Right kidney (tissue), 1 donor: ENCODE results near the gene MCU.
"Not testable (repeated sequence)": the region's sequence is repeated elsewhere in the genome, so short reads cannot be mapped to it uniquely, and the experiment has no call there.

Experiments used
- DNase-seq: peaks from one replicate; pipeline ENCODE4 v3.0.0-alpha.2; 2016

MCU gene

DNA sequence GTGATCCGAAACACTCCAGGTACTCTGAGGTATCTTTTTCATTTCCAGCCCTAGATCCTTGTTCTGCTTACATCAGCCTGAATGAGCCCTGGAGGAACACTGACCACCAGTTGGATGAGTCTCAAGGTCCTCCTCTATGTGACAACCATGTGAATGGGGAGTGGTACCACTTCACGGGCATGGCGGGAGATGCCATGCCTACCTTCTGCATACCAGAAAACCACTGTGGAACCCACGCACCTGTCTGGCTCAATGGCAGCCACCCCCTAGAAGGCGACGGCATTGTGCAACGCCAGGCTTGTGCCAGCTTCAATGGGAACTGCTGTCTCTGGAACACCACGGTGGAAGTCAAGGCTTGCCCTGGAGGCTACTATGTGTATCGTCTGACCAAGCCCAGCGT is 206.7 kb downstream of the MCU start:
- no peak for DNase-seq

DNA sequence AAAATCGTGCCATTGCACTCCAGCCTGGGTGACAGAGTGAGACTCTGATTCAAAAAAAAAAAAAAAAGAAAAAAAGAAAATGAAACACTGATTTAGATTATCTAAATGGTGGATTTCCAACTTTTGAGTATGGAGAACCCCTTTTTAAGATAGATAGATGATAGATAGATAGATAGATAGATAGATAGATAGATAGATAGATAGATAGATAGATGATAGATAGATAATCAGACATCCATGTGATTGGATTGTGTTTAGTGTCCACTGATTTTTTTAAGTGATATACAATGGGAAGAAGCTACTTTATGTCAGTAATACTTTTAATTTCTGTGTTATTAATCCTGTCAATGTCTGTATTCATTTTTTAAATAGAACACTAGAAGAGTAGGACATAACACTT is 207.6 kb downstream of the MCU start:
- no peak for DNase-seq

DNA sequence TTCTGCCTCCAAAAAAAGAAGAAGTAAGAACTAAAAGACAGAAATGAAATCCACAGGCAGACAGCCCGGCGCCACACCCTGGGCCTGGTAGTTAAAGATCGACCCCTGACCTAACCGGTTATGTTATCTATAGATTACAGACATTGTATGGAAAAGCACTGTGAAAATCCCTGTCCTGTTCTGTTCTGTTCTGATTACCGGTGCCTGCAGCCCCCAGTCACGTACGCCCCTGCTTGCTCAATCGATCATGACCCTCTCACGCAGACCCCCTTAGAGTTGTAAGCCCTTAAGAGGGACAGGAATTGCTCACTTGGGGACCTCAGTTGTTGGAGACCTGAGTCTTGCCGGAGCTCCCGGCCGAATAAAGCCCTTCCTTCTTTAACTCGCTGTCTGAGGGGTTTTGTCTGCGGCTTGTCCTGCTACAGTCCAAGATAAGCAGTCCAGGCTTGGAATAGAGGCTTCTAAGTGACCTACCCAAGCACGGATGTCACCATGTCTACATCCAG is 212.1 kb downstream of the MCU start:
- DNase-seq = not testable (repeated sequence)

DNA sequence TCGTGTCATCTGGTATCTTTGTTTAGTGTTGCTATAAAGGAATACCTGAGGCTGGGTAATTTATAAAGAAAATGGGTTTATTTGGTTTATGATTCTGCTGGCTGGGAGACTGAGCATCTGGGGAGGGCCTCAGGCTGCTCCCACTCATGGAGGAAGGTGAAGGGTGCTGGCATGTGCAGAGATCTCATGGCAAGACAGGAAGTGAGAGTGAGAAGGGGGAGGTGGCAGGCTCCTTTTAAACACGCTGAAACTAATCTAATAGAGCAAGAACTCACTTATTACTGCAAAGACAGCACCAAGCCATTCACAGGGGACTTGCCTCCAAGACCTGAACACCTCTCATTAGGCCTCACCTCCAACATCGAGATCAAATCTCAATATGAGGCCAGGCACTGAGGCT is 212.9 kb downstream of the MCU start:
- DNase-seq = no peak

DNA sequence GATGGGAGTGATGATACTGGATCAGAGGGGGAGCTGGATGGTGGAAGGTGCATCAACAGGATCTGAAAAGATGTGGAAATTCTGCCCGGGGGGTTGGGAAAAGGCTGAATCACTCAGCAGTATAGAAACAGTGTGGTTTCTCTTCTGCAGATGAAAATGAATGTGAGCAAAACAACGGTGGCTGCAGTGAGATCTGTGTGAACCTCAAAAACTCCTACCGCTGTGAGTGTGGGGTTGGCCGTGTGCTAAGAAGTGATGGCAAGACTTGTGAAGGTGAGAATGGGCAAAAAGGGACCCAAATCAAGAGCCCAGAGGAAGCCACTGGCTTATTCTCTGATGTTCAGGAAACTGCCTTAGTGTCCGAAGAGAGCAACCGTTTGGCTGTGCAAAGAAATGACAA is 214.5 kb downstream of the MCU start:
- no peak for DNase-seq

DNA sequence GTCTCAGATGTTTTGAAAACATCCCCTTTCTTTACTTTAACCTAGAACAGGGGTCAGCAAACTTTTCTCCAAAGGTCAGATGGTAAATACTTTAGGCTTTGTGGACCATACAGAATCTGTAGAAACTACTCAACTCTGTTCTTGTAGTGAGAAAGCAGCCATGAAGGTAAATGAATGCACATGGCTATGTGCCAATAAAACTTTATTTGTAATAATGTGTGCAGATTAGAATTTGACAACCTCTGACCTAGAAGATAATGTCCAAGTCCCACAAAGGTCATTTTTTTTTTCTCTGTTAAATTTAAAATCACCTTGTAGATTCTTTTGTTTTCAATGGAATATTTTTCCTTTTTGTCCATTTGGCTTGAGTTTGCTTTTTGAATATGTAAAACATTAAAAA is 218.8 kb downstream of the MCU start:
- no peak for DNase-seq

DNA sequence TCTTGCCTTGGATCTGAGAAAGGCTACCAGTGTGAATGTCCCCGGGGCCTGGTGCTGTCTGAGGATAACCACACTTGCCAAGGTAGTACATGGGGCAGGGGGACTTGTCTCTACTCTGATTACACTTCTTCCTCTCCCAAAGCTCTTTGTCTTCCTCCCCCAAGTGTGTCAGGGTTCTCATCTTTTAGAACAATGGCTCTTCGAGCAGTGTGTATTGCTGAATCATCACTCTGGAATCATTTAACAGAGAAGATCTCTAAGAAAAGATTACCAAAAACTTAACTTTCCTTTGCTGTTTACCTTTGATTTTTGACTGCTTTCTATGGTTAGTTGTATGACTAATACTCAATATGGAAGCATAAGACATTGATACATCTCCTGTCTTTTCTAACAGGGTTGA is 219.8 kb downstream of the MCU start:
- DNase-seq = no peak

DNA sequence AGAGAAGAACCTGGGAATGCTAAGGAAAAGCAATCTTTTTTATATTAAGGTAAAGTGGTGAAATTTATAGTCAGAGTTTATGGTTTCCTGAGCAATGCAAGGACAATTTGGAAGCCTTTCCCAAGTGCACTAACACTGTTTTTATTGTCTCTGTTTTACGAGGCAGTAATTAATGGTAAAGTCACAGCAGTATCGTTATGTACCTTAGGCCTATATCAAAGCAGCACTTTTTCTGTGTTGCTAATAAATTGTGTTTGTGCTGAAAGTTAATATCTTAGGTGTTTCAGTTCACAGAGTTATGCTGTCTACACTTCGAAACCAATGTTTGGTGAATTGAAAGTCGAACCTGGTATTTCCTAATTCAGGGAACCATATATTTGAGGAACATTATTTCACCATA is 220.8 kb downstream of the MCU start:
- no peak for DNase-seq

DNA sequence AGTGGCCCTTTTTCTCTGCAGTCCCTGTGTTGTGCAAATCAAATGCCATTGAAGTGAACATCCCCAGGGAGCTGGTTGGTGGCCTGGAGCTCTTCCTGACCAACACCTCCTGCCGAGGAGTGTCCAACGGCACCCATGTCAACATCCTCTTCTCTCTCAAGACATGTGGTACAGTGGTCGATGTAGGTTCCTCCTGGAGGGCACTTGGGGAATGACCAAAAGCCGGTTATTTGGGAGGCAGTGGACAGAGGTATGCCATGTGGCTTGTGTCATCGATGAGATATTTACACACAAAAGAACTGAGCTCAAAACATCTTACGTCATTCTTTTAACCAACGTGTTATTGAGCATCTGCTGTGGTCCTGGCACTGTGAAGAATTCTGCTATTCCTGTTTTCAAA is 221.3 kb downstream of the MCU start:
- no peak for DNase-seq

DNA sequence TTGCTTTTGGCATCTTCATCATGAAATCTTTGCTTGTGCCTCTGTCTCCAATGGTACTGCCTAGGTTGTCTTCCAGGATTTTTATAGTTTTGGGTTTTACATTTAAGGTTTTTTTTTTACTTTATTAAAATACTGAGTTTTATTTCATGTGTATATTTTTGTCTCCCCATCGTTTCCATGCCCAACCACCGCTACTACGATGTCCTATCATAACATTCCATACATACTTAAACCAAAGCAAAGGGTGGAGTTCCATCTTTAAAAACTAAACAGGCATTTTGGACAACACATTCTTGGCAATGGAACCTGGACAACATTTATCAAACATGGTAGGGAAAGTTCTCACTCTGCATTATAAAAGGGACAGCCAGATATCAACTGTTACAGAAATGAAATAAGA is 225.3 kb downstream of the MCU start:
- DNase-seq = not testable (repeated sequence)

DNA sequence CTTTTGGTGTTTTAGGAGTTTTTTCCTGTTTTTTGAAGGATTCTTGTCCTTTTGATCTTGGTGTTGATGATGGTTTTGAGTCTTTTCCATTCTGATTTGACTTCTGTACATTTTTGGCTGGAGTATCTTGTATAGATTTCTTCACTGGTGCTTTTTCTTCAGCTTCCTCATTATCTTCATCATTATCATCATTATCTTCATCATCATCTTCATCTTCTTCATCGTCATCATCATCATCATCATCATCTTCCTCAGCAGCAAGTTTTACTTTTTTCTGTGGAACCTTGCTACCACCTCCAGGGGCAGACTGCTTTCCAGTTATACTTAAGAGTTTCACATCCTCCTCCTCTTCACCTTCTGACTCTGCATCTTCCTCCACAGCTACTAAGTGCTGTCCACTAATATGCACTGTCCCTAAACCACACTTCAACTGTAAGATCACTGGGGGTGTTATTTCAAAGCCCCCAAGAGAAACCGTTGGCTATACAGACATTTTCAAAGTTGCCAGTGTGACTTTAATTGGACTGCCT is 225.9 kb downstream of the MCU start:
- not testable (repeated sequence) for DNase-seq

DNA sequence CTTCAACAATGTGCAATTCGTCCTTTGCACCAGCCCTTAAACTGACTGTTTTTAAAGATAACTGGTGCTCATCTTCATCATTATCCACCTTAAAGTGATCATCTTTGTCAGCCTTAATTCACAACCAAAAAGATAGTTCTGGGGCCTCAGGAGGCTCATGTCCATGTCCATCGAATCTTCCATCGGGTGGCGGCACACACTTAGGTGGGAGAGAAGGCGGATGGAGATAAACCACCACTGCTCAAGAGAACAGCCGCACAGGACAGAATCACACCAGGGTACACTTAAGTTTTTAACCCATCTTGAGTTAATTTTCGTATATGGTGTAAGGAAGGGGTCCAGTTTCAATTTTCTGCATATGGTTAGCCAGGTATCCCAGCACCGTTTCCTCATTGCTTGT is 226.4 kb downstream of the MCU start:
- no peak for DNase-seq

DNA sequence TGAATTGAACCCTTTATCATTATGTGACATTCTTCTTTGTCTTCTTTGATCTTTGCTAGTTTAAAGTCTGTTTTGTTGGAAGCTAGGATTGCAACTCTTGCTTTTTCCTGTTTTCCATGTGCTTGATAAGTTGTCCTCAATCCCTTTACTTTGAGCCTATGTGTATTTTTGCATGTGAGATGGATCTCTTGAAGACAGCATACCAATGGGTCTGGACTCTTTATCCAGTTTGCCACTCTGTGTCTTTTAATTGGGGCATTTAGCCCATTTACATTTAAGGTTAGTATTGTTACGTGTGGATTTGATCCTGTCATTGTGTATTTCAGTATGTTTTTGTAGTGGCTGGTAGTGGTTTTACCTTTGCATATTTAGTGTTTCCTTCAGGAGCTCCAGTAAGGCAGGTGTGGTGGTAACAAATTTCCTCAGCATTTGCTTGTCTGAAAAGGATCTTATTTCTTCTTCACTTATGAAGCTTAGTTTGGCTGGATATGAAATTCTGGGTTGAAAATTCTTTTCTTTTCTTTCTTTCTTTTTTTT is 229.3 kb downstream of the MCU start:
- not testable (repeated sequence) for DNase-seq

DNA sequence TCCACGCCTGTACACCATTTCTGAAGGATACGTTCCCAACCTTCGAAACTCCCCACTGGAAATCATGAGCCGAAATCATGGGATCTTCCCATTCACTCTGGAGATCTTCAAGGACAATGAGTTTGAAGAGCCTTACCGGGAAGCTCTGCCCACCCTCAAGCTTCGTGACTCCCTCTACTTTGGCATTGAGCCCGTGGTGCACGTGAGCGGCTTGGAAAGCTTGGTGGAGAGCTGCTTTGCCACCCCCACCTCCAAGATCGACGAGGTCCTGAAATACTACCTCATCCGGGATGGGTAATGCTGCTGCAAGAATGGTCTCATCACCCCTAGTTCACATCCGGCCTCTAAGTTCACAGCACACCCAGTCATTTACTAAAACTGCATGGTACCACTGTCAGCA is 232.4 kb downstream of the MCU start:
- no peak for DNase-seq

DNA sequence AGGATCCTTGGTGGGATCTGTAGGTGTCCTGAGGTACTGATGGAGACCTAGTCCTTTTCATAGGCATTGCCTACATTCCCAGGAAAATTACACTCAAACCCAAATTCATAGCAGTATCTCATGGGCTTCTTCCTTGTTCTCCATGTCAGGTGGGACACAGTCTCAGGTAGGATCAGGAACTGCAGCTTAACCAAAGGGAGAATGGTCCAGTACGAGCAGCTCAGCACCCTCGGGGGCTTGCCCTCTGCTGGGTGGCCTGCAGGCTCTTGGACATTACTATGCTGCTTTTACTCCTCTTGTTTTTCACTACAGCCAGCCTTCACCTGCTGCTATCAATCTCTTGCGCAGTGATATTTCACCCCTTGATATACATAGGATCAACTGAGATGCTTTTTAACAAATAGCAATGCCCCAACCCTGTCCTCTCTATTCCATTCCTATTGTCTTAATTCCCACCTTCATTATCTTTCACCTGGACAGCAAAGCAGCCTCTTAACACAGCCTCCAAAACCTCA is 234.1 kb downstream of the MCU start:
- no peak for DNase-seq

DNA sequence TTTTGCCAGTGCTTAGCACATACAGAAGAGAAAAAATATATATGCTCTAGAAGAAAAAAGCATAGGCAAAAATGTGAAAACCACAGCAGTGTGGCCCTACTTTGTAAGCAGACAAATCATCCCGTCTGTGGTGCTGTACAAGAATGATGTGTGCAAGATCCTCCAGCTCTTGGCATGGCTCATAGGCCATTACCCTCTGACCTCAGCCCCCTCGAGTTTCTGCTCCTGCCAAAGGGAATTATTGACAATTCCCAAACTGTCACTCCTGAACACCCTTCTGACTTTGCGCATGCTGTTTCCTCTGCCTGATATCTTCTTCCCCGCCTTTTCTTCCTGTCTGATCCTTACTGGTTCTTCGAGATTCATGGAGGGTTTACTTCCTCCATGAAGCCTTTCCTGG is 235.5 kb downstream of the MCU start:
- no peak for DNase-seq

DNA sequence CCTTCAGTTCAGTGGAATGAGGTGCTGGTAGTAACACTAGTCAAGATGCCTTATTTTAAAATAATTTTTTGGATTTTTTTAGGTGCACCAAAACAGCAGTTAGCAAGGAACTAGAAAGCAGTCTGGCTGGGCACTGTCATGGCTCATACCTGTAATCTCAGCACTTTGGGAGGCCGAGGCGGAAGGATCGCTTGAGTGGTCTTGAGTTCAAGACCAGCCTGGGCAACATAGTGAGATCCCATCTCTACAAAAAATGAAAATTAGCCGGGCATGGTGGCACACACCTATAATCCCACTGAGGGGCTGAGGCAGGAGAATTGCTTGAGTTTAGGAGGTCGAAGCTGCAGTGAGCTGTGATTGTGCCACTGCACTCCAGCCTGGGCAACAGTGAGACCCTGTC is 236.9 kb downstream of the MCU start:
- DNase-seq = no peak

DNA sequence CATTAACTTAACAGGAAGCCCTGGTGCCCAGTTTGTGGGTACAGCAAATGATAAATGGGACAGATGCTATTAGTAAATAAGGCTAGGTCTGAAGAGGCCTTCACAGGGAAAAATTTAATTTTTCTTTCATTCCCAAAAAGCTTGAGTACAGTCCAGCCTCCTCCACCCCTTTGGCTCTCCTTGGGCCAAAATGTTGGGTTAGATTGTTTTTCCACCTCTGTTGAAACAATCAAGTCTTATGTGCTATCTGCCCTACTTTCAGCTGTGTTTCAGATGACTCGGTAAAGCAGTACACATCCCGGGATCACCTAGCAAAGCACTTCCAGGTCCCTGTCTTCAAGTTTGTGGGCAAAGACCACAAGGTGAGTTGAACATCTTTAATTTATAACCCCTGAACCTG is 238.3 kb downstream of the MCU start:
- DNase-seq = no peak

DNA sequence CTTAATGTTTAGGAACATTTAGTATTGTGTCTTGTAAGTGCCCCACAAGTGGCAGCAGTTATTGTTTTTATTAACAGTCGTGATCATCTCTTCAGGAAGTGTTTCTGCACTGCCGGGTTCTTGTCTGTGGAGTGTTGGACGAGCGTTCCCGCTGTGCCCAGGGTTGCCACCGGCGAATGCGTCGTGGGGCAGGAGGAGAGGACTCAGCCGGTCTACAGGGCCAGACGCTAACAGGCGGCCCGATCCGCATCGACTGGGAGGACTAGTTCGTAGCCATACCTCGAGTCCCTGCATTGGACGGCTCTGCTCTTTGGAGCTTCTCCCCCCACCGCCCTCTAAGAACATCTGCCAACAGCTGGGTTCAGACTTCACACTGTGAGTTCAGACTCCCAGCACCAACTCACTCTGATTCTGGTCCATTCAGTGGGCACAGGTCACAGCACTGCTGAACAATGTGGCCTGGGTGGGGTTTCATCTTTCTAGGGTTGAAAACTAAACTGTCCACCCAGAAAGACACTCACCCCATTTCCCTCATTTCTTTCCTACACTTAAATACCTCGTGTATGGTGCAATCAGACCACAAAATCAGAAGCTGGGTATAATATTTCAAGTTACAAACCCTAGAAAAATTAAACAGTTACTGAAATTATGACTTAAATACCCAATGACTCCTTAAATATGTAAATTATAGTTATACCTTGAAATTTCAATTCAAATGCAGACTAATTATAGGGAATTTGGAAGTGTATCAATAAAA is 240.5 kb downstream of the MCU start:
- DNase-seq = no peak

DNA sequence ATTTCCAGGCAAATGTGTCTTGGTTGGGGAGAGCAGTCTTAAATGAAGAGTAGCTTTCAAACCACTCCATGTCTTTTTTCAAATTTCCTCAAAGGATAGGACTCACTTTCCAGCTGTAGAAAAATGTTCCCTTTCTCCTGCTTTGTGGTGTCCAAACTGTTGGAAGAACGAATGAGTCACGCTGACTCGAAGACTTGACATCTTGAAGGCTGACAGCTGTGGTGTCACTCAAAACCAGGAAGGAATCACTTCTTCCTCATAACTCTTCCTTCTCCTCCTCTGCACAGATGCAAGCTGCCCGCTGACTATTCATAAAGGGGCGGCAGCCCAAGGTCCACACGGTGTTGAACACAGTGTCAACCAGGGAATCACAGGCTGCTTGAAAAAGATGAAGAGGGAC is 243.4 kb downstream of the MCU start:
- DNase-seq = no peak
